GM11168 (cell line): ENCODE results near the gene GPR139.

ENCODE experiments used
- in situ Hi-C: fragments of 300-500 bp; cut with MboI; formaldehyde crosslinking; loops from one replicate; pipeline ENCODE4 v1.12.0; 2022; ENCODE audit warnings: low sequenced_read_pairs; ENCODE audit not compliant: unreplicated experiment

The GPR139 gene

DNA sequence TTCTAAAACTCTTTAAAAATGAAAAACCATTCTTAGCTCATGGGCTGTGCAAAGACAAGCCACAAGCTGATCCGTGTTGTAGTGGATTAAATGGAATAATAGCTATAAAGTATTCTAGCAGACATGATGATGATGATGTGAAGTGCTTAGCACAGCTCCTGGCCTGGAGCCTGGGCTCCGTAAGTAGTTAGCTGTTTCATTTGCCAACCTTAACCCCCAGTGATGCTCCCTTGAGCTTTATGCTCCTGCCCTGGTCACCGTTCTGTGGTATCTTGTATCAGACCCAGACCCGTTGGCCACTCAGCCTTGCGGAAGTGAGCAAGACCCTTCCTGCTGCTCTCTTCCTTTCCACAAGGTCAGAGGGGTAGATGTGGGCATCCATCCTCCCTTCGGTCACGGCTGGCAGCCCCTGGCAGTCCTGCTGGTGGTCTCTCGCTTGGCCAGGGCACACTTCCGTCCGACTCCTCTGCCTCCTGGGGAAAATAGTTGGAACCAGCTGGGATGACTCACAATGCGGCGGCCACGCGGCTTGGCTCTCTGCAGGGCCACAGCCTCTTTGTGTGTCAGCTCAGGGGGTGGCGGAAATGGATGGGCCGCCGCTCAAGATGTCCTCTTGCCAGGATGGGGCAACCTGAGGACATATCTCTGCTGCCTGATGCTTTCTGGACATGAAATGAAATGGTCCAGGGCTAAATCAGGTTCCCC lies 79.1 kb downstream of the GPR139 start:
- in situ Hi-C loops: no loop called here

DNA sequence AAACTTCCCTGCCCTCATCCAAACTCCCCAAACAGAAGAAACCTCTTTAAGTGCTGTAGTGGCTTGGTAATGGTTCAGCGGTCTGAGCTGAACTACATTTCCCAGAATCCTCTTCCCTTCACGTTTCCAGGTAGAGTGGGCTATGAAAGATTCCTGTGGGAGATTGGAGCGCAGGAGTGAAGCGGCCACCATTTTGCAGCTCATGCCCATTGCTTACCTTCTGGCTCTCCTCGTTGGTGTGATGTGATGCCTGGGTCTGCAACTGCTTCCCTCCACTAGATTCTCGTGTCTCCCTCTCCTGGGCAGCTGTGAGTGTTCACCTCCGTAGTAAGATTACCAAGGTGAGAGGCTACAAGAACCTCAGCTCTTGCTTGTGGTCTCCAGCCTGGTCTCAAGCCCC lies 82.1 kb downstream of the GPR139 start:
- in situ Hi-C loops: no loop called here

DNA sequence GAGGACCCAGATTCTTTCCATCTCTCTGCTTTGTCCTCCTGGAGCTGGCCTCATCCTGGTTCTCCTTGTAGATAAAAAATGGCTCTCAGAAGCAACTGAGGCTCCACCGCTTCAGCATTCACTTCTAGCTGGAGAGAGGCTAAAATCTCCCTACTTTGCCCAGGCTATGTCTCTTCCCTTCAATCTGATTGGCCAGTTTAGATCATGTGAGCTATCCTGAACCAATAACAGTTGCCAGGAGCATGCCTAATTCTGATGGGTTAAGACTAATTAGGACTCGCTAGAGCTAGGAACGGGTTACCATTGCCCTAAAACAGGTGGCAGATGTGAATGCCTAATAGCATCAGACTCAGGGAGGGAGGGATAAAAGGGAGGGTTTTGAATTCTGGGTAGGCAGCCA lies 89.6 kb downstream of the GPR139 start:
- in situ Hi-C loops: no loop called here
